Activated naive CD8-positive, alpha-beta T cell treated with anti-CD3 and anti-CD28 coated beads, Interleukin-2, amount 10 ng/mL, durations not matched to agents 7 days and 5 days (primary cell): ENCODE measurements around the gene PTPN11. TPM values are rescaled to one million over a fixed set of nuclear protein-coding genes. Genes with fewer than 3 reads are reported as not detected.

ENCODE experiments used
- ATAC-seq: fragments of 150-1000 bp; cut with Tn5 transposase; one replicate; pipeline ENCODE4 v1.10.0; 2021; ENCODE audit warnings: low read depth, moderate library complexity
- POLR2A ChIA-PET: fragments of 350-600 bp; sonication (Branson Sonifier 250); formaldehyde crosslinking; loops from one replicate; lab custom pipeline; 2021; ENCODE audit warnings: antibody characterized with exemption; lab: Charles Lee
- DNase-seq: peaks from one replicate; pipeline ENCODE4 v3.0.0; 2021
- H3K27ac Mint-ChIP-seq: one replicate; pipeline ENCODE4 v1.8.0; 2022; ENCODE audit warnings: mild to moderate bottlenecking, mixed read lengths
- H3K27me3 Mint-ChIP-seq: one replicate; pipeline ENCODE4 v1.8.0; 2022; ENCODE audit warnings: mild to moderate bottlenecking, moderate library complexity, mixed read lengths
- H3K36me3 Mint-ChIP-seq: one replicate; pipeline ENCODE4 v1.8.0; 2021; ENCODE audit warnings: mild to moderate bottlenecking, mixed read lengths
- H3K4me1 Mint-ChIP-seq: one replicate; pipeline ENCODE4 v1.8.0; 2021; ENCODE audit warnings: mixed read lengths
- H3K4me3 Mint-ChIP-seq: one replicate; pipeline ENCODE4 v1.8.0; 2022; ENCODE audit warnings: mild to moderate bottlenecking, moderate library complexity, mixed read lengths
- H3K9me3 Mint-ChIP-seq: one replicate; pipeline ENCODE4 v1.8.0; 2021; ENCODE audit warnings: mixed read lengths
- total RNA-seq, 2 experiments: library from RNA; stranded (reverse); gene quantifications; one replicate each; pipeline ENCODE4 v1.2.3, GENCODE V29; 2021

Gene PTPN11
- total RNA-seq, 2 experiments from 2014 or later: 82.3 to 82.7 TPM

GRCh38 chr12:112473056-112473455 lies 54.3 kb downstream of the PTPN11 start:
- no peaks in the 10 kb centered on the region for H3K4me1 Mint-ChIP-seq
- peaks cover 32% of the 10 kb centered on the region for H3K36me3 Mint-ChIP-seq
- no peak for DNase-seq
- H3K27me3 Mint-ChIP-seq: no peaks in the 10 kb centered on the region
- POLR2A ChIA-PET: no interaction called here
- no peaks in the 10 kb centered on the region for H3K9me3 Mint-ChIP-seq
- H3K27ac Mint-ChIP-seq: no peak overlapping the region
- no peak overlapping the region for H3K4me3 Mint-ChIP-seq
- ATAC-seq: no peak

DNA sequence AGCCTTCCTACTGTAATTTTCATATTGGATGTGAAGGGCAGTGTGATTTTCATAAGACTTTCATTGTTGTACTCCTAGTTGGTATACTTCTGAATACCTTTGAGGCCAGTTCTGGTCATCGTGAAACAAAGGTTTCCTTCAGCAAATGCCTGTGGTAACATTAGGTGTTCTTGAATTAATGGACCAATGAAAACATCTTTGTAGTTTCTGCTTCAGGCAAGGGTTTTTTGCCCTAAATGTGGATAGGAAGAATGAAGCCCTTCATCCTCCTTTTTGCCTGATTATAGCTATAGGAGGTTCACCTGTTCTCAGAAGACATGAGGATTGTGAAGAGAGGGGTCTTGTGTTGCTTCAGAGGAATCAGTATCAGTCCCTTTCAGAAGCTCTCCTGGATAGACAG lies 60.7 kb downstream of the PTPN11 start:
- no peak for ATAC-seq
- Mint-ChIP-seq H3K4me3 (no peak overlapping the region), H3K36me3 (peaks cover 63% of the 10 kb centered on the region), H3K27ac (no peak overlapping the region), H3K9me3 (no peaks in the 10 kb centered on the region), H3K27me3 (no peaks in the 10 kb centered on the region), H3K4me1 (peaks cover 5% of the 10 kb centered on the region)
- no peak for DNase-seq
- POLR2A ChIA-PET: no interaction called here

GRCh38 chr12:112480931-112481330 lies 62.2 kb downstream of the PTPN11 start:
- Mint-ChIP-seq H3K27me3 (no peaks in the 10 kb centered on the region), H3K4me1 (peaks cover 5% of the 10 kb centered on the region), H3K27ac (peak overlapping the region; percentile 26), H3K9me3 (no peaks in the 10 kb centered on the region), H3K36me3 (peaks cover 57% of the 10 kb centered on the region), H3K4me3 (no peak overlapping the region)
- DNase-seq (no peak), ATAC-seq (no peak)
- POLR2A ChIA-PET: no interaction called here

- ATAC-seq (no peak), DNase-seq (no peak)
- H3K27me3 Mint-ChIP-seq: no peaks in the 10 kb centered on the region
- peaks cover 5% of the 10 kb centered on the region for H3K4me1 Mint-ChIP-seq
- H3K36me3 Mint-ChIP-seq: peaks cover 50% of the 10 kb centered on the region
- H3K27ac Mint-ChIP-seq: peak overlapping the region; percentile 13
- H3K9me3 Mint-ChIP-seq: no peaks in the 10 kb centered on the region
- POLR2A ChIA-PET: no interaction called here
- no peak overlapping the region for H3K4me3 Mint-ChIP-seq
These were observed 64.0 kb downstream of the PTPN11 start for GRCh38 chr12:112482733-112483132.

- no peaks in the 10 kb centered on the region for H3K27me3 Mint-ChIP-seq
- H3K27ac Mint-ChIP-seq: no peak overlapping the region
- no peaks in the 10 kb centered on the region for H3K9me3 Mint-ChIP-seq
- no peak for ATAC-seq
- peaks cover 32% of the 10 kb centered on the region for H3K36me3 Mint-ChIP-seq
- peaks cover 5% of the 10 kb centered on the region for H3K4me1 Mint-ChIP-seq
- H3K4me3 Mint-ChIP-seq: no peak overlapping the region
- DNase-seq: no peak
- POLR2A ChIA-PET: interaction anchor here (0.6 kb wide), 1 partner anchor 146 kb away, joined by 4 read pairs; no protein-coding TSS in a partner anchor
These were observed 67.6 kb downstream of the PTPN11 start for GRCh38 chr12:112486361-112486760.

DNA sequence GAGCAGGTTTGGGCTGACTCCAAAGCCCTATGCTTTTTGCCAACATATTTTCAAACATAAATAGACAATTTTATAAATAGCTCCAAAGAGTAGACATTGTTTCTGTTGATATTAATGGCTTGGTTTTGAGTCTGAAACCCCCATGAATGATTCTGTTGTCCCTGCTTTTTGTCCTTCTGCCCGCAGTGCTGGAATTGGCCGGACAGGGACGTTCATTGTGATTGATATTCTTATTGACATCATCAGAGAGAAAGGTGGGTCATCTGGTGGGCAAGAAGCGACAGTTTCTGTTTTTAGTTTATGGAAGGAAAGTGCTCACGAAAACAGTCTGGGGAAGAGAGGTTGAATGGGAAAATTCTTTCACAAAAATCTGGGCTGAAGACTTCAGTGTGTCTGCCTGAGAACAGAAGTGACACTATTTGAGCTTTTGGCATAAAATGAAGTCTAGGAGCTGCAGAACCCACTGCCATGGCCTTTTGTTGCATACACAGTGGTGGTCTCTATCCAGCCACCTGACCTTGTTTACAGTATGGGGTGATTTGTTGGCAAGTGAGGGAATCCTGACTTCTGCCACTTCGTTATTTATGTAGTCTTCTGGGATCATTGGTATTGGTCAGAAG lies 69.6 kb downstream of the PTPN11 start:
- Mint-ChIP-seq H3K9me3 (no peaks in the 10 kb centered on the region), H3K36me3 (peaks cover 30% of the 10 kb centered on the region), H3K27ac (no peak overlapping the region), H3K4me1 (peaks cover 4% of the 10 kb centered on the region), H3K4me3 (no peak overlapping the region), H3K27me3 (no peaks in the 10 kb centered on the region)
- ATAC-seq (no peak), DNase-seq (no peak)
- POLR2A ChIA-PET: no interaction called here

- ATAC-seq: no peak
- H3K4me1 Mint-ChIP-seq: peaks cover 1% of the 10 kb centered on the region
- DNase-seq: no peak
- H3K27me3 Mint-ChIP-seq: no peaks in the 10 kb centered on the region
- no peak overlapping the region for H3K27ac Mint-ChIP-seq
- no peaks in the 10 kb centered on the region for H3K9me3 Mint-ChIP-seq
- H3K36me3 Mint-ChIP-seq: peaks cover 33% of the 10 kb centered on the region
- POLR2A ChIA-PET: no interaction called here
- no peak overlapping the region for H3K4me3 Mint-ChIP-seq
These were observed 70.7 kb downstream of the PTPN11 start for GRCh38 chr12:112489456-112489855.

DNA sequence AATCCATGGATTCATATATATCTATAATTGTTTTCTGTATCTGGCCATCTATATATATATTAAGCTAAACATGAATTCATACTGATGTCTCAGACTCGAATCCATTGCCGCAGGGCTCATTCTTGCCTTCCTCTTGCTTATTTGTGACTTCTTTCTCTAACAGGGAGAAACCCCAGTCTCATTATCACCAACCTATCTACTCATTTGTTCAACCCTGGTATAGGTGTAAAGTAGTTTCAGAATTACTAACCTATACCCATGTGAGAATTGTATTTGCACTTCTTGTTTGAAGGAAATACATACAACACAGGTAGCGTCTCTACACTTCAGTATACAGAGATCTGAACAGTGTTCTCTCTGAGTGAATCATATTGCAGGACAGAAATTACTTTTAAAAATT lies 77.7 kb downstream of the PTPN11 start:
- Mint-ChIP-seq H3K9me3 (no peaks in the 10 kb centered on the region), H3K27ac (no peak overlapping the region), H3K27me3 (no peaks in the 10 kb centered on the region), H3K4me1 (peaks cover 17% of the 10 kb centered on the region), H3K36me3 (peaks cover 56% of the 10 kb centered on the region), H3K4me3 (no peak overlapping the region)
- ATAC-seq (no peak), DNase-seq (no peak)
- POLR2A ChIA-PET: interaction anchor here (0.5 to 0.7 kb wide), 2 partner anchors 27 to 474 kb away, joined by 3 read pairs; no protein-coding TSS in a partner anchor

GRCh38 chr12:112498580-112498979 lies 79.8 kb downstream of the PTPN11 start:
- Mint-ChIP-seq H3K36me3 (peaks cover 49% of the 10 kb centered on the region), H3K27ac (no peak overlapping the region), H3K4me3 (no peak overlapping the region), H3K27me3 (no peaks in the 10 kb centered on the region), H3K4me1 (peaks cover 17% of the 10 kb centered on the region), H3K9me3 (no peaks in the 10 kb centered on the region)
- ATAC-seq: no peak
- POLR2A ChIA-PET: no interaction called here
- no peak for DNase-seq

DNA sequence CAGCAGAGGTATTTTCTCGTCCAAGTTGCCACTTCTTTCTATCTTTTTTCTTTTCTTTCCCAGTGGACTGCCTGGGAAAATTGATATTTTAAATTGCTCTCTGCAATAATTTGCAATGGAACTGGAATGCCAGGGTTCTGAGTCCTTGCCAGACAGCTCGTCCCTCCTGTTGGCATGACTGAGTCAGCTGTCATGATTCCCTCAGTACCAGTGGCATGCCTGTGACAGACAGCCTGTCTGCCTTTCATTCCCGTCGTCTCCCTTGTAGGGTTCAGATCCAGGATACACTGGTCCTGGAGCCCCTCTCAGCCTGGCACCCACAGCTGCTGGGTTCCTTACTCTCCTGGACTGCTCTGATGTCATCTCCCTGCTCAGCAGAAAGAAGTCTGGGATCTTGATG lies 84.8 kb downstream of the PTPN11 start:
- DNase-seq (no peak), ATAC-seq (no peak)
- Mint-ChIP-seq H3K4me3 (no peak overlapping the region), H3K27me3 (no peaks in the 10 kb centered on the region), H3K9me3 (peaks cover 2% of the 10 kb centered on the region), H3K4me1 (no peaks in the 10 kb centered on the region), H3K36me3 (peaks cover 49% of the 10 kb centered on the region), H3K27ac (no peak overlapping the region)
- POLR2A ChIA-PET: no interaction called here

DNA sequence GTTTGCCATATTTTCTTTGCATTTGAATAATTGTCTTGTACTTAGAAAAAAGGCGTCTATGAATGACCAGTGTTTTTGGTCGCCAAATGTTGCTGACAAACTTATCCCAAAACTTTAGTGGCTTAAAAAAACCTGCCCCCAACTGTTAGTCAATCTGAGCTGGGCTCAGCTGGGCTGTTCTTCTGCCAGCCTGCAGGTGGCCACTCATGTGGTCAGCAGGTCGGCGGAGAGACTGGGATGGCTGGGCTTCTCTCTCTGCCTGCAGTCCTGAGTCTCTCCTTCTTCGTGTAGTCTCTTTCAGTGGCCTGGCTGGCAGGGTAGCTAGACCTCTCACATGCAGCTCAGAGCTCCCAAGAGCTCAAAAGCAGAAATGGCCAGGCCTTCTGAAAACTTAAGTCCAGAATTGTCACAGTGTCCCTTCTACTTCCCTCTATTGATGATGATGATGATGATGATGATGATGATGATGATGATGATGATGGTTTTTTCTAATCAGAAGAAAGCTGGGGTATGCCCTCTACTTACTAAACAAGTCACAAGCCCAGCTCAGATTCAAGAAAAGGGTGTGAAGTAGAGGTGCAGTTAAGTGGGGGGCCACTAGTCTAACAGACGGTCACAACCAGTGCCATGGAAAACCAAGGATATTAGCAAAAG lies 87.9 kb downstream of the PTPN11 start:
- POLR2A ChIA-PET: no interaction called here
- H3K4me3 Mint-ChIP-seq: no peak overlapping the region
- H3K9me3 Mint-ChIP-seq: peaks cover 2% of the 10 kb centered on the region
- H3K4me1 Mint-ChIP-seq: no peaks in the 10 kb centered on the region
- H3K36me3 Mint-ChIP-seq: peaks cover 53% of the 10 kb centered on the region
- DNase-seq (no peak), ATAC-seq (no peak)
- no peak overlapping the region for H3K27ac Mint-ChIP-seq
- H3K27me3 Mint-ChIP-seq: no peaks in the 10 kb centered on the region

DNA sequence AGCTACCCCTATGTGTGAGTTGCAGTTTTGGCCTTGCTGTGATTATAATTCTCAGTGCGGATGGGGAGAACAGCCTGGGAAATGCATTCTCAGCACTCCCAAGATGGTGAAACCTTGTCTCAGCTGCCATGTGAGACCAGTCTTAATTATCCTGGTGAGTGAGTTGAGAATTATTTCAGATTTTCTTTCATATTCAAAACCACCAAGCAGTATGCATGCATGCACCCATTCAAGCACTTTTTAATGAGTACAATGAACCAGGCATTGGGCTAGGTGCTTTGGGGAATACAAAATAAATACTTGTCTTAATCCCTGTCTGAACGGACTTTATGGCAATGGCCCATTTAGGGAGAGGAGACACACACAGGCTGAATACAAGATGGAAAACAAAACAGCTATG lies 94.7 kb downstream of the PTPN11 start:
- DNase-seq: no peak
- POLR2A ChIA-PET: no interaction called here
- peaks cover 9% of the 10 kb centered on the region for H3K36me3 Mint-ChIP-seq
- no peaks in the 10 kb centered on the region for H3K27me3 Mint-ChIP-seq
- no peaks in the 10 kb centered on the region for H3K9me3 Mint-ChIP-seq
- ATAC-seq: no peak
- no peak overlapping the region for H3K27ac Mint-ChIP-seq
- H3K4me3 Mint-ChIP-seq: no peak overlapping the region
- H3K4me1 Mint-ChIP-seq: no peaks in the 10 kb centered on the region

DNA sequence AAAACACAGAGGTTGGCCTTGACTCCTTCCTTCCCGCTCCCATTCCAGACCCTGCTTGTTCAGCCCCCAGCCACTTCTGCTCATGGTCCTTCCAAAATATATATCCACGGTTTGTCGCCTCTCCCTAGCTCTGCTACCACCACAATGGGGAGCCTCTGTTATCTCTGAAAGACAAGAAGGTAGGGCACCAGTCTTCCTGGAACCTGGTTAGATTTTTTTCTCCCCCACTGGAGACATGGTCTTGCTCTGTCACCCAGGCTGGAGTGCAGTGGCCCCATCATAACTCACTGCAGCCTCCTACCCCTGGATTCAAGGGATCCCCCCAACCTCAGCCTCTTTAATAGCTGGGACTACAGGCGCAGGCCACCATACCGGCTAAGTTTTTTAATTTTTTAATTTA lies 95.7 kb downstream of the PTPN11 start:
- ATAC-seq (no peak), DNase-seq (no peak)
- Mint-ChIP-seq H3K4me1 (no peaks in the 10 kb centered on the region), H3K9me3 (no peaks in the 10 kb centered on the region), H3K36me3 (peaks cover 7% of the 10 kb centered on the region), H3K27ac (no peak overlapping the region), H3K4me3 (no peak overlapping the region), H3K27me3 (no peaks in the 10 kb centered on the region)
- POLR2A ChIA-PET: no interaction called here

GRCh38 chr12:112514926-112515642 lies 96.3 kb downstream of the PTPN11 start:
- H3K4me1 Mint-ChIP-seq: no peaks in the 10 kb centered on the region
- POLR2A ChIA-PET: no interaction called here
- no peak overlapping the region for H3K27ac Mint-ChIP-seq
- H3K36me3 Mint-ChIP-seq: peaks cover 7% of the 10 kb centered on the region
- ATAC-seq: no peak
- DNase-seq: no peak
- no peaks in the 10 kb centered on the region for H3K9me3 Mint-ChIP-seq
- no peak overlapping the region for H3K4me3 Mint-ChIP-seq
- no peaks in the 10 kb centered on the region for H3K27me3 Mint-ChIP-seq
